GM23248 (cell line): ENCODE results near the gene VPS41.

Source experiments
- EZH2 ChIP-seq: fragments of 200-600 bp; sonication (generic); IDR thresholded peaks from 2 replicates; pipeline ENCODE4 v1.6.1; 2018; ENCODE audit warnings: antibody characterized with exemption, mild to moderate bottlenecking; ENCODE audit not compliant: insufficient read depth, poor library complexity, severe bottlenecking
- EZH2phosphoT487 ChIP-seq: fragments of 200-600 bp; sonication (generic); IDR thresholded peaks from 2 replicates; pipeline ENCODE4 v1.6.1; 2018; ENCODE audit warnings: antibody characterized with exemption, moderate library complexity, mild to moderate bottlenecking, low read depth; ENCODE audit not compliant: insufficient read depth

DNA sequence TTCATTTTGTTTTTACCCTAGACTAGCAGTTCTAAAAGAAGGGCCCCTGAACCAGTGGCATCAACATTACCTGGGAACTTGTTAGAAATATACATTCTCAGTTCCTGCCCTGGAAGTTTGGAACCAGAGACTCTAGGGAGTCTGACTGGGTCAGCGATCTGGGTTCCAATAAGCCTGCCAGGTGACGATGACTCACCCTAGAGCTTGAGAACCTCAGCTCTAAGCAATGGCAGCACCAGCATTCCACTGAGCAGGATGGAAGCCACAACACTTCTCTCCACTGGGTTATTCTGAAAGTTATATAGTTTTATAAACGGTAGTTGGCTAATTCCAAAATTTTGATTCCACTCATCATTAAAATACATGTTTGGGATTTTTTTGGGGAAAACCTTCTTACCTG, 180.8 kb downstream of the VPS41 start:
- TF ChIP-seq EZH2phosphoT487 (no peak), EZH2 (no peak)
